KMS-11 (cell line): Measurements from ENCODE around the gene ALG2.

Experiments
- H2AFZ ChIP-seq: fragments of 200-600 bp; sonication (generic); 2 replicates; pipeline ENCODE4 v1.6.1; 2016; ENCODE audit warnings: antibody characterized with exemption, mixed run types, low read depth
- H3K27ac ChIP-seq: fragments of 200-600 bp; sonication (generic); 2 replicates; pipeline ENCODE4 v1.6.1; 2016; ENCODE audit warnings: mild to moderate bottlenecking, mixed run types
- H3K27me3 ChIP-seq: fragments of 200-600 bp; sonication (generic); 2 replicates; pipeline ENCODE4 v1.6.1; 2017; ENCODE audit warnings: mild to moderate bottlenecking, low read depth, mixed run types, moderate library complexity; ENCODE audit not compliant: insufficient read depth
- H3K36me3 ChIP-seq: fragments of 200-600 bp; sonication (generic); 2 replicates; pipeline ENCODE4 v1.6.1; 2017; ENCODE audit warnings: mild to moderate bottlenecking, mixed run types; ENCODE audit not compliant: insufficient read depth
- H3K4me1 ChIP-seq: fragments of 200-600 bp; sonication (generic); 2 replicates; pipeline ENCODE4 v1.6.1; 2016; ENCODE audit warnings: mild to moderate bottlenecking, low read depth, mixed run types; ENCODE audit not compliant: poor library complexity, severe bottlenecking
- H3K4me2 ChIP-seq: fragments of 200-600 bp; sonication (generic); 2 replicates; pipeline ENCODE4 v1.7.0; 2016; ENCODE audit warnings: mild to moderate bottlenecking, mixed run types
- H3K4me3 ChIP-seq: fragments of 200-600 bp; sonication (generic); IDR thresholded peaks from 2 replicates; pipeline ENCODE4 v1.6.1; 2017; ENCODE audit warnings: low read depth, low read length, mixed read lengths; ENCODE audit not compliant: insufficient read depth
- H3K79me2 ChIP-seq: fragments of 200-600 bp; sonication (generic); 2 replicates; pipeline ENCODE4 v1.6.1; 2016; ENCODE audit warnings: low read depth, mixed run types; ENCODE audit not compliant: insufficient read depth
- H3K9ac ChIP-seq: fragments of 200-600 bp; sonication (generic); 2 replicates; pipeline ENCODE4 v1.6.1; 2016; ENCODE audit warnings: mild to moderate bottlenecking, mixed run types
- H4K20me1 ChIP-seq: fragments of 200-600 bp; sonication (generic); 2 replicates; pipeline ENCODE4 v1.6.1; 2016; ENCODE audit warnings: mild to moderate bottlenecking, mixed run types; ENCODE audit not compliant: insufficient read depth
- TF ChIP-seq, protein P1 (sequence below): fragments of 200-600 bp; sonication (generic); conservative IDR thresholded peaks from 2 replicates; pipeline ENCODE4 v1.6.1; 2017; ENCODE audit warnings: low read depth, mild to moderate bottlenecking, antibody characterized with exemption, low read length, moderate library complexity, mixed read lengths

Gene ALG2

DNA sequence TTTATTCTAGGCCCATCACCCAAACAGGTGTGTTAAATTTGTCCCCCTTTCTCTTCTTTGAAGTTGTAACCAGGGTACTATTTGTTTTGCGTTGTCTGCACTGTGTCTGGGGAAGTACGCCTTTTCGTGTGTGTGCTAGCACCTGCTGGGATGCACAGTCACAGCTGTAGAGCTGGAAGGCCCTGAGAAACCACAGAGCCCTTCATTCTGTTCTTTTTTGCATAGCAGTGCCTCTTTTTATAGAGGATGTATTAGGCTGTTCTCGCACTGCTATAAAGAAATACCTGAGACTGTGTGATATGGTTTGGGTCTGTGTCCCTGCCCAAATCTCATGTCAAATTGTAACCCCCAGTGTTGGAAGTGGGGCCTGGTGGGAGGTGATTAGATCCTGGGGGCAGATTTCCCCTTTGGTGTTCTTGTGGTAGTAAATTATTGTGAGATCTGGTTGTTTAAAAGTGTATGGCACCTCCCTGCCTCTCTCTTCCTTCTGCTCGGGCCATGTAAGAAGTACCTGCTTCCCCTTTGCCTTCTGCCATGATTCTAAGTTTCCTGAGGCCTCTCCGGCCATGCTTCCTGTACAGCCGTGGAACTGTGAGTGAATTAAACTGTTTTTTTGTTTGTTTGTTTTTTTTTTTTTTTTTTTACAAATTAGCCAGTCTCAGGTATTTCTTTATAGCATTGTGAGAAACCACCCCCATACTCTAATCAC, 14.3 kb upstream of the ALG2 start:
- peaks cover 89% of the 10 kb centered on the region for H3K4me1 ChIP-seq
- no peak overlapping the region; the same call in 1 of the 2 replicates for H2AFZ ChIP-seq
- H4K20me1 ChIP-seq = no peaks in the 10 kb centered on the region
- H3K4me2 ChIP-seq = peak overlapping the region; percentile 79
- peak overlapping the region; percentile 86 for H3K27ac ChIP-seq
- H3K4me3 ChIP-seq = no peak overlapping the region
- TF ChIP-seq, protein P1, sequence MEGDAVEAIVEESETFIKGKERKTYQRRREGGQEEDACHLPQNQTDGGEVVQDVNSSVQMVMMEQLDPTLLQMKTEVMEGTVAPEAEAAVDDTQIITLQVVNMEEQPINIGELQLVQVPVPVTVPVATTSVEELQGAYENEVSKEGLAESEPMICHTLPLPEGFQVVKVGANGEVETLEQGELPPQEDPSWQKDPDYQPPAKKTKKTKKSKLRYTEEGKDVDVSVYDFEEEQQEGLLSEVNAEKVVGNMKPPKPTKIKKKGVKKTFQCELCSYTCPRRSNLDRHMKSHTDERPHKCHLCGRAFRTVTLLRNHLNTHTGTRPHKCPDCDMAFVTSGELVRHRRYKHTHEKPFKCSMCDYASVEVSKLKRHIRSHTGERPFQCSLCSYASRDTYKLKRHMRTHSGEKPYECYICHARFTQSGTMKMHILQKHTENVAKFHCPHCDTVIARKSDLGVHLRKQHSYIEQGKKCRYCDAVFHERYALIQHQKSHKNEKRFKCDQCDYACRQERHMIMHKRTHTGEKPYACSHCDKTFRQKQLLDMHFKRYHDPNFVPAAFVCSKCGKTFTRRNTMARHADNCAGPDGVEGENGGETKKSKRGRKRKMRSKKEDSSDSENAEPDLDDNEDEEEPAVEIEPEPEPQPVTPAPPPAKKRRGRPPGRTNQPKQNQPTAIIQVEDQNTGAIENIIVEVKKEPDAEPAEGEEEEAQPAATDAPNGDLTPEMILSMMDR = no peak
- no peaks in the 10 kb centered on the region for H3K27me3 ChIP-seq
- H3K9ac ChIP-seq = peak overlapping the region; percentile 37; the same call in 1 of the 2 replicates
- no peaks in the 10 kb centered on the region for H3K36me3 ChIP-seq
- H3K79me2 ChIP-seq = no peaks in the 10 kb centered on the region

DNA sequence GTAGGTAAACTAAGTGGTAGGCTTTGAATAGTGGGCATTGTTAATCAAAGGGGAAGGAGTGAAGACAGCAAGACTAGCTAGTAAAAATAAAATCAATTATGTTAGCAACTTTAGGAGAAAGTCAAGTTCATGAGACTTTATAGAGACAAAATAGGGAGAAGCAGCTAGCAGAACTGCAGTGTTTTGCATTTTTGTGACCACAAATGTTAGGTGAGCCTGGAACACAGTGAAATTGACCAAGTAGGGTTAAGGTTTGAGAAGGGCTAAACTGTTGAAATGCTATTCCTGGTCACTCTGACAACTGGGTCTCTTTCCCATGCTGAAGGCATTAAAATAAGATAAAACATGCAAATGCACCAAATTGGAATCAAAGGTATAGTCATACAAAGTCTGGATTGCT, 13.3 kb upstream of the ALG2 start:
- H3K4me3 ChIP-seq = no peak overlapping the region
- no peaks in the 10 kb centered on the region for H3K27me3 ChIP-seq
- H4K20me1 ChIP-seq = no peaks in the 10 kb centered on the region
- H3K27ac ChIP-seq = peak overlapping the region; percentile 86
- H3K9ac ChIP-seq = peak overlapping the region; percentile 37; the same call in 1 of the 2 replicates
- no peaks in the 10 kb centered on the region; the same call in 1 of the 2 replicates for H3K36me3 ChIP-seq
- H3K4me2 ChIP-seq = peak overlapping the region; percentile 79
- TF ChIP-seq, protein P1 = no peak
- H2AFZ ChIP-seq = no peak overlapping the region
- H3K4me1 ChIP-seq = peaks cover 94% of the 10 kb centered on the region
- H3K79me2 ChIP-seq = no peaks in the 10 kb centered on the region

DNA sequence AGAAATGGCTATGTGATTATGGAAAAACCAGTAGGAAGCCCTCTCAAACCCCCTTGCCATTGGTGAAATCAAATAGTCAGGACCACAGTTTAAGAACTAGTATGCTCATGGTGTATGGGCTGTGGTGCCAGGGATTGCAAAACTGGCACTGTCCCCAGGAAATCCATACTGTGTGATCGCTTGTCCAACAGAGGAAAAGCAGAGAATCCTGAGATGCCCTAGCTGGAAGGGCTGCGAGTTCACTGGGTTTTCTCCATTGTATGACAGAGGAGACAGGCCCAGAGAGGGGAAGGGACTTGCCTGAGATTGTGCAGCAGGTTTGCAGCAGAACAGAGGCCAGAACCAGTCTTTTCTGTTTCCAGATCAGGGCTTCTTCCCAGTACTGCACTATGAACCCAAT, 12.9 kb upstream of the ALG2 start:
- Histone ChIP-seq H3K27me3 (no peaks in the 10 kb centered on the region), H3K4me1 (peaks cover 90% of the 10 kb centered on the region), H4K20me1 (no peaks in the 10 kb centered on the region), H2AFZ (no peak overlapping the region), H3K9ac (peak overlapping the region; percentile 37; the same call in 1 of the 2 replicates), H3K27ac (peak overlapping the region; percentile 86), H3K4me3 (no peak overlapping the region), H3K4me2 (peak overlapping the region; percentile 79), H3K36me3 (no peaks in the 10 kb centered on the region; the same call in 1 of the 2 replicates), H3K79me2 (no peaks in the 10 kb centered on the region)
- TF ChIP-seq, protein P1 = no peak

DNA sequence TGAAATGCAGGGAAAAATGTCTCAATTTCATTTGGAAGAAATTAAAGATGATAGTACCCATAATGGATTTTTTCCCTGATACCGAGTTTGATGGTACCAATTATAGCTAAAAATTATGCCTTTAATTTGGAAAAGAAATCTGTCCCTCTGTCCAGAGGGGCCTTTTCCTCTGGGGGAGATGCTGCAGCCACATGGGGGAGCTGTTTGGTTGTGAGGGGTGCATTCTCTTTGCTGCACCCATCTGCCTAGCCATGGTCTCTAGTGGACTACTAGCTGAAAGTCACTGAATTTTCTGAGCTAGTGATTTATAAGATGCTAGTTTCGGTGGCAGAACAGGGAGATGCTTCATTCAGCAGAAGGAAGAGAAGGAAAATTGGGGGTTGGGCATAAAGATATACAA, 10.0 kb upstream of the ALG2 start:
- Histone ChIP-seq H3K4me1 (peaks cover 65% of the 10 kb centered on the region), H3K36me3 (no peaks in the 10 kb centered on the region; the same call in 1 of the 2 replicates), H4K20me1 (no peaks in the 10 kb centered on the region), H3K4me3 (no peak overlapping the region), H3K27me3 (no peaks in the 10 kb centered on the region), H3K4me2 (peak overlapping the region; percentile 11; the same call in 1 of the 2 replicates), H2AFZ (no peak overlapping the region), H3K79me2 (peaks cover 5% of the 10 kb centered on the region; the same call in 1 of the 2 replicates), H3K9ac (no peak overlapping the region), H3K27ac (no peak overlapping the region; the same call in 1 of the 2 replicates)
- TF ChIP-seq, protein P1 = peak; percentile 92
